ENCODE data around the gene MTMR2. TPM values are rescaled to one million over a fixed set of nuclear protein-coding genes. Genes with fewer than 3 reads are reported as not detected.

Gene MTMR2
- total RNA-seq (2016; rRNA removed; fragmentation: Illumina TruSeq; extraction: Trizol) (22.3 and 38.2 TPM in 2 replicates), polyA plus RNA-seq (2011; rRNA removed) (9.7 and 12.7 TPM in 2 replicates), polyA minus RNA-seq (2011; rRNA and poly(A)+ RNA removed; ENCODE audit: low replicate concordance) (20.1 and 30.8 TPM in 2 replicates), Bru-seq, nascent RNA (percentile 78 among the genes with signal in this experiment), BruChase-seq, experiment 1, labeled RNA remaining after a 6-hour chase (percentile 71 among the genes with signal in this experiment), BruChase-seq, experiment 2, labeled RNA remaining after a 2-hour chase (percentile 66 among the genes with signal in this experiment)
- 11.5 and 12.8 TPM in 2 replicates for total RNA-seq (2016; cell fraction: cytosol; rRNA removed; fragmentation: Illumina TruSeq; extraction: Trizol; ENCODE audit: low read depth)
- total RNA-seq (2016; cell fraction: insoluble cytoplasmic fraction; rRNA removed; fragmentation: Illumina TruSeq; extraction: Trizol), result 23.1 and 36.8 TPM in 2 replicates
- total RNA-seq (2016; cell fraction: membrane; rRNA removed; fragmentation: Illumina TruSeq; extraction: Trizol), result 43.4 and 48.2 TPM in 2 replicates
- total RNA-seq (2016; cell fraction: nucleus; rRNA removed; fragmentation: Illumina TruSeq; extraction: Trizol), result 17.8 and 19.2 TPM in 2 replicates
- 9.2 and 10.0 TPM in 2 replicates for polyA plus RNA-seq (2011; cell fraction: cytosol; rRNA removed)
- 6.8 and 9.7 TPM in 2 replicates for polyA plus RNA-seq (2011; cell fraction: nucleus; rRNA removed)
- 15.2 and 23.6 TPM in 2 replicates for polyA plus RNA-seq (2012)
- polyA plus RNA-seq (2016; cell fraction: cytosol; fragmentation: Illumina TruSeq; extraction: Trizol; ENCODE audit: low read depth), result 16.6 and 18.5 TPM in 2 replicates
- 38.0 and 39.3 TPM in 2 replicates for polyA plus RNA-seq (2016; cell fraction: insoluble cytoplasmic fraction; fragmentation: Illumina TruSeq; extraction: Trizol; ENCODE audit: low read depth)
- polyA plus RNA-seq (2016; cell fraction: membrane; fragmentation: Illumina TruSeq; extraction: Trizol; ENCODE audit: low read depth), result 38.8 and 41.8 TPM in 2 replicates
- polyA plus RNA-seq (2016; cell fraction: nucleus; fragmentation: Illumina TruSeq; extraction: Trizol; ENCODE audit: insufficient read depth, low read depth), result 16.0 and 18.3 TPM in 2 replicates
- polyA minus RNA-seq (2011; cell fraction: cytosol; rRNA and poly(A)+ RNA removed), result 25.3 and 30.0 TPM in 2 replicates
- 40.2 and 50.2 TPM in 2 replicates for polyA minus RNA-seq (2011; cell fraction: nucleus; rRNA and poly(A)+ RNA removed)
- long read RNA-seq, experiment 1, full-length matches to known transcripts, result 13 of 25 reads
- long read RNA-seq, experiment 1, partial matches to known transcripts, result 1 of 25 reads
- long read RNA-seq, experiment 1, other reads (novel, unspliced or antisense), result 11 of 25 reads
- long read RNA-seq, experiment 2, full-length matches to known transcripts, result 9 of 50 reads
- long read RNA-seq, experiment 2, partial matches to known transcripts, result 4 of 50 reads
- long read RNA-seq, experiment 2, other reads (novel, unspliced or antisense), result 37 of 50 reads

DNA sequence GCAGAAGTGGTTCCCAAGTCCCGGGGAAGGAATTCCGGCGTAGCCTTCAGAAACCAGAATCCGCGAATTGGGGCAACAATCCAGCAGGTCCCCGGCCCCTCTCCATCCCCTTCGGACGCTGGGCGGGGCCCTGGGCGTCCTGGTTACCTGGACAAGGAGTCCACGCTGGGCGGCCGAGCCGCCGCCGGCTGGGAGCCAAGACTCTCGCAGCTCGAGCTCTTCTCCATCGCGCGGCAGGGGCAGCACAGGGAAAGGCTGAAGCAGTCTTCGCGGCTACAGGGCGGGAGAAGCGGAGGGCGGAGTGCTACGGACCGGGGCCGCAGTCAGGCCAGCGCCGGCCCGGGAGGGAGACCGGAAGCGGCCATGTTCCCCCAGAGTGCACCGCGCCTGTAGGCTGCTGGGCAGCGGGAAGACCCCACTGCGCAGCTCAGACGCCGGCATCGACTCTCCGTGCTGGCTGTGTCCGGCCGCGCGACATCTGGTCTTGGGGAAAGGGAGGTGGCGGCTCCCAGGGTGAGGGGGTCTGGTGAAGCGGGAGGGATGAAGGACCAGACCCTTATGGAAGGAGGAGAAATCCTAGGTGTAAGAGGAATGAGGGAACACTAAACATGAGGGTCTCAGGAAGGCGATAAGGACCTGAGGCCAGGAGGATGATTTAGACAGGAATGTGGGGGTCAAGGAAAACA, at the start of gene MTMR2:
Gene MTMR2, minus strand, starts transcription at position 380 of the 686 bp plus-strand sequence. Its CDS starts 153 bp downstream, at position 227.
- Histone ChIP-seq H3K79me2 (ENCODE audit: insufficient read depth, low read length) (peaks cover 47% of the 10 kb centered on the region), H3K9ac (ENCODE audit: insufficient read depth, low read depth, low read length) (peak within 1 kb of the TSS; percentile 89), H3K9me3 (ENCODE audit: low read length) (no peaks in the 10 kb centered on the region), H4K20me1 (ENCODE audit: insufficient read depth, low read length) (no peaks in the 10 kb centered on the region), H3K4me3 (replicated peaks in 1 of 3; ENCODE audit: insufficient read depth in 1 of 3, low read depth in 2 of 3, low read length in 3 of 3) (peak within 1 kb of the TSS; percentile 91 to 93 (median 93)), H3K4me2 (ENCODE audit: low read depth, low read length) (peak within 1 kb of the TSS; percentile 71), H3K36me3 (replicated peaks in 1 of 2; ENCODE audit: control insufficient read depth in 1 of 2, insufficient read depth in 2 of 2, low read length in 2 of 2) (no peaks in the 10 kb centered on the region), H2AFZ (ENCODE audit: low read length) (peak within 1 kb of the TSS; percentile 80), H3K27ac (ENCODE audit: extremely low read length, insufficient read depth, low read length) (peak within 1 kb of the TSS; percentile 85), H3K4me1 (ENCODE audit: insufficient read depth, low read length) (peaks cover 35% of the 10 kb centered on the region), H3K27me3 (ENCODE audit: control insufficient read depth in 1 of 2, insufficient read depth in 2 of 2, low read length in 2 of 2) (no peaks in the 10 kb centered on the region; a peak in 1 of 5 replicates)
- ATAC-seq (peak; percentile 100), DNase-seq (ENCODE audit: low spot score) (peak; percentile 57), FAIRE-seq (no peak)
- no TSS peak for BruUV-seq (replicated peaks)
- intact Hi-C loops (cut with micrococcal nuclease; ENCODE audit: unreplicated experiment) (loop anchor here (10.0 kb wide), 1 partner anchor 91 kb away; no protein-coding TSS in a partner anchor), in situ Hi-C loops (cut with HindIII; ENCODE audit: extremely low pct_ligation_motif_present, low pct_unique_long_range_greater_than_20kb) (no loop called here)
- 0% methylated on average over 16 of the region's 49 CpGs for WGBS (ENCODE audit: low lambda C conversion rate)
- POLR2A ChIA-PET, result interaction anchor here (0.7 to 1.8 kb wide), 7 partner anchors 8 to 466 kb away, joined by 3 to 11 read pairs (median 3); partner anchors contain the start of genes CCDC82, JRKL and MAML2
- CTCF ChIA-PET (ENCODE audit: low intra/inter-chr PET ratio, low total read pairs), result no interaction called here
- TF ChIP-seq ZBTB20 (CRISPR knock-in tag; IDR thresholded peaks at IDR 0.05; ENCODE audit: borderline replicate concordance, low read depth) (peak; percentile 84; the same call in 1 of the 2 replicates), DPF2 (CRISPR knock-in tag; IDR thresholded peaks at IDR 0.05; ENCODE audit: borderline replicate concordance, low read depth) (no peak), SRF (IDR thresholded peaks at IDR 0.05; ENCODE audit: low read depth, low read length) (no peak), NFE2L2 (IDR thresholded peaks at IDR 0.05; ENCODE audit: low read length) (no peak), PRPF4 (IDR thresholded peaks at IDR 0.05; ENCODE audit: low read depth, low read length, poor library complexity, severe bottlenecking) (no peak), CCAR2 (optimal IDR thresholded peaks at IDR 0.05; ENCODE audit: low read depth, low read length) (no peak), GABPA (IDR thresholded peaks at IDR 0.05; ENCODE audit: low read depth, low read length) (peak; percentile 84), GABPA (CRISPR knock-in tag; IDR thresholded peaks at IDR 0.05; ENCODE audit: low read depth) (peak; percentile 93), NR3C1 (CRISPR knock-in tag; IDR thresholded peaks at IDR 0.05) (no peak), NR2C2 (CRISPR knock-in tag; IDR thresholded peaks at IDR 0.05; ENCODE audit: borderline replicate concordance) (peak; percentile 61; the same call in 1 of the 2 replicates), ZBTB38 (CRISPR knock-in tag; IDR thresholded peaks at IDR 0.05) (peak; percentile 72; the same call in 1 of the 2 replicates)
- TF ChIP-seq, protein P1, sequence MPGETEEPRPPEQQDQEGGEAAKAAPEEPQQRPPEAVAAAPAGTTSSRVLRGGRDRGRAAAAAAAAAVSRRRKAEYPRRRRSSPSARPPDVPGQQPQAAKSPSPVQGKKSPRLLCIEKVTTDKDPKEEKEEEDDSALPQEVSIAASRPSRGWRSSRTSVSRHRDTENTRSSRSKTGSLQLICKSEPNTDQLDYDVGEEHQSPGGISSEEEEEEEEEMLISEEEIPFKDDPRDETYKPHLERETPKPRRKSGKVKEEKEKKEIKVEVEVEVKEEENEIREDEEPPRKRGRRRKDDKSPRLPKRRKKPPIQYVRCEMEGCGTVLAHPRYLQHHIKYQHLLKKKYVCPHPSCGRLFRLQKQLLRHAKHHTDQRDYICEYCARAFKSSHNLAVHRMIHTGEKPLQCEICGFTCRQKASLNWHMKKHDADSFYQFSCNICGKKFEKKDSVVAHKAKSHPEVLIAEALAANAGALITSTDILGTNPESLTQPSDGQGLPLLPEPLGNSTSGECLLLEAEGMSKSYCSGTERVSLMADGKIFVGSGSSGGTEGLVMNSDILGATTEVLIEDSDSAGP (CRISPR knock-in tag; IDR thresholded peaks at IDR 0.05; ENCODE audit: borderline replicate concordance), result peak; percentile 90
- TF ChIP-seq, protein P2, sequence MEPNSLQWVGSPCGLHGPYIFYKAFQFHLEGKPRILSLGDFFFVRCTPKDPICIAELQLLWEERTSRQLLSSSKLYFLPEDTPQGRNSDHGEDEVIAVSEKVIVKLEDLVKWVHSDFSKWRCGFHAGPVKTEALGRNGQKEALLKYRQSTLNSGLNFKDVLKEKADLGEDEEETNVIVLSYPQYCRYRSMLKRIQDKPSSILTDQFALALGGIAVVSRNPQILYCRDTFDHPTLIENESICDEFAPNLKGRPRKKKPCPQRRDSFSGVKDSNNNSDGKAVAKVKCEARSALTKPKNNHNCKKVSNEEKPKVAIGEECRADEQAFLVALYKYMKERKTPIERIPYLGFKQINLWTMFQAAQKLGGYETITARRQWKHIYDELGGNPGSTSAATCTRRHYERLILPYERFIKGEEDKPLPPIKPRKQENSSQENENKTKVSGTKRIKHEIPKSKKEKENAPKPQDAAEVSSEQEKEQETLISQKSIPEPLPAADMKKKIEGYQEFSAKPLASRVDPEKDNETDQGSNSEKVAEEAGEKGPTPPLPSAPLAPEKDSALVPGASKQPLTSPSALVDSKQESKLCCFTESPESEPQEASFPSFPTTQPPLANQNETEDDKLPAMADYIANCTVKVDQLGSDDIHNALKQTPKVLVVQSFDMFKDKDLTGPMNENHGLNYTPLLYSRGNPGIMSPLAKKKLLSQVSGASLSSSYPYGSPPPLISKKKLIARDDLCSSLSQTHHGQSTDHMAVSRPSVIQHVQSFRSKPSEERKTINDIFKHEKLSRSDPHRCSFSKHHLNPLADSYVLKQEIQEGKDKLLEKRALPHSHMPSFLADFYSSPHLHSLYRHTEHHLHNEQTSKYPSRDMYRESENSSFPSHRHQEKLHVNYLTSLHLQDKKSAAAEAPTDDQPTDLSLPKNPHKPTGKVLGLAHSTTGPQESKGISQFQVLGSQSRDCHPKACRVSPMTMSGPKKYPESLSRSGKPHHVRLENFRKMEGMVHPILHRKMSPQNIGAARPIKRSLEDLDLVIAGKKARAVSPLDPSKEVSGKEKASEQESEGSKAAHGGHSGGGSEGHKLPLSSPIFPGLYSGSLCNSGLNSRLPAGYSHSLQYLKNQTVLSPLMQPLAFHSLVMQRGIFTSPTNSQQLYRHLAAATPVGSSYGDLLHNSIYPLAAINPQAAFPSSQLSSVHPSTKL (CRISPR knock-in tag; IDR thresholded peaks at IDR 0.05), result peak; percentile 63

All from HepG2 (cell line).